Measurements from ENCODE around the gene SNX21. TPM values are rescaled to one million over a fixed set of nuclear protein-coding genes. Genes with fewer than 3 reads are reported as not detected.

SNX21 gene
- total RNA-seq, 1 donor from 2014 or later: 0.75 TPM

- H3K36me3 Mint-ChIP-seq (ENCODE audit: low read depth): peaks cover 20% of the 10 kb centered on the region
- H3K27me3 Mint-ChIP-seq (ENCODE audit: insufficient read depth): no peaks in the 10 kb centered on the region
- no peak overlapping the region for H3K27ac Mint-ChIP-seq
- H3K9me3 Mint-ChIP-seq: no peaks in the 10 kb centered on the region
- no peaks in the 10 kb centered on the region for H3K4me1 Mint-ChIP-seq (ENCODE audit: low read depth)
- H3K4me3 Mint-ChIP-seq: no peak overlapping the region
- no peak for DNase-seq (ENCODE audit: low spot score)
- intact Hi-C loops (cut with micrococcal nuclease): no loop called here
These were observed 9.9 kb downstream of the SNX21 start for GRCh38 chr20:45843506-45843905.

GRCh38 chr20:45845452-45845851, 11.9 kb downstream of the SNX21 start:
- intact Hi-C loops (cut with micrococcal nuclease): no loop called here

GRCh38 chr20:45848421-45848820, 14.8 kb downstream of the SNX21 start:
- no peaks in the 10 kb centered on the region for H3K27me3 Mint-ChIP-seq (ENCODE audit: insufficient read depth)
- H3K4me3 Mint-ChIP-seq: no peak overlapping the region
- no peak for DNase-seq (ENCODE audit: low spot score)
- no peaks in the 10 kb centered on the region for H3K9me3 Mint-ChIP-seq
- intact Hi-C loops (cut with micrococcal nuclease): no loop called here
- peaks cover 30% of the 10 kb centered on the region for H3K36me3 Mint-ChIP-seq (ENCODE audit: low read depth)
- H3K27ac Mint-ChIP-seq: no peak overlapping the region
- H3K4me1 Mint-ChIP-seq (ENCODE audit: low read depth): no peaks in the 10 kb centered on the region

More at GRCh38 chr20:45845452-45845851, 11.9 kb downstream of the SNX21 start:
- no peak for DNase-seq (ENCODE audit: low spot score)
- Mint-ChIP-seq H3K4me3 (no peak overlapping the region), H3K27ac (no peak overlapping the region), H3K4me1 (ENCODE audit: low read depth) (no peaks in the 10 kb centered on the region), H3K9me3 (no peaks in the 10 kb centered on the region), H3K36me3 (ENCODE audit: low read depth) (peaks cover 27% of the 10 kb centered on the region), H3K27me3 (ENCODE audit: insufficient read depth) (no peaks in the 10 kb centered on the region)

GRCh38 chr20:45848969-45849582, 15.5 kb downstream of the SNX21 start:
- Mint-ChIP-seq H3K9me3 (no peaks in the 10 kb centered on the region), H3K27me3 (ENCODE audit: insufficient read depth) (no peaks in the 10 kb centered on the region), H3K36me3 (ENCODE audit: low read depth) (peaks cover 29% of the 10 kb centered on the region), H3K4me1 (ENCODE audit: low read depth) (no peaks in the 10 kb centered on the region), H3K4me3 (no peak overlapping the region), H3K27ac (no peak overlapping the region)
- intact Hi-C loops (cut with micrococcal nuclease): no loop called here
- DNase-seq (ENCODE audit: low spot score): no peak

GRCh38 chr20:45850238-45850637, 16.6 kb downstream of the SNX21 start:
- no peaks in the 10 kb centered on the region for H3K27me3 Mint-ChIP-seq (ENCODE audit: insufficient read depth)
- H3K9me3 Mint-ChIP-seq: no peaks in the 10 kb centered on the region
- intact Hi-C loops (cut with micrococcal nuclease): no loop called here
- H3K36me3 Mint-ChIP-seq (ENCODE audit: low read depth): peaks cover 27% of the 10 kb centered on the region
- H3K4me3 Mint-ChIP-seq: no peak overlapping the region
- DNase-seq (ENCODE audit: low spot score): no peak
- H3K4me1 Mint-ChIP-seq (ENCODE audit: low read depth): no peaks in the 10 kb centered on the region
- H3K27ac Mint-ChIP-seq: no peak overlapping the region

GRCh38 chr20:45850926-45851325, 17.3 kb downstream of the SNX21 start:
- DNase-seq (ENCODE audit: low spot score): no peak
- Mint-ChIP-seq H3K9me3 (no peaks in the 10 kb centered on the region), H3K36me3 (ENCODE audit: low read depth) (peaks cover 27% of the 10 kb centered on the region), H3K27ac (no peak overlapping the region), H3K27me3 (ENCODE audit: insufficient read depth) (no peaks in the 10 kb centered on the region), H3K4me1 (ENCODE audit: low read depth) (peaks cover 2% of the 10 kb centered on the region), H3K4me3 (no peak overlapping the region)
- intact Hi-C loops (cut with micrococcal nuclease): no loop called here

GRCh38 chr20:45851501-45851900, 17.9 kb downstream of the SNX21 start:
- intact Hi-C loops (cut with micrococcal nuclease): no loop called here
- no peak for DNase-seq (ENCODE audit: low spot score)
- H3K27ac Mint-ChIP-seq: no peak overlapping the region
- peaks cover 8% of the 10 kb centered on the region for H3K4me1 Mint-ChIP-seq (ENCODE audit: low read depth)
- H3K9me3 Mint-ChIP-seq: no peaks in the 10 kb centered on the region
- H3K27me3 Mint-ChIP-seq (ENCODE audit: insufficient read depth): no peaks in the 10 kb centered on the region
- H3K36me3 Mint-ChIP-seq (ENCODE audit: low read depth): peaks cover 23% of the 10 kb centered on the region
- H3K4me3 Mint-ChIP-seq: no peak overlapping the region

- H3K4me1 Mint-ChIP-seq (ENCODE audit: low read depth): peaks cover 11% of the 10 kb centered on the region
- intact Hi-C loops (cut with micrococcal nuclease): no loop called here
- H3K36me3 Mint-ChIP-seq (ENCODE audit: low read depth): peaks cover 24% of the 10 kb centered on the region
- H3K4me3 Mint-ChIP-seq: no peak overlapping the region
- no peak for DNase-seq (ENCODE audit: low spot score)
- H3K27ac Mint-ChIP-seq: no peak overlapping the region
- H3K27me3 Mint-ChIP-seq (ENCODE audit: insufficient read depth): no peaks in the 10 kb centered on the region
- no peaks in the 10 kb centered on the region for H3K9me3 Mint-ChIP-seq
These were observed 18.7 kb downstream of the SNX21 start for GRCh38 chr20:45852326-45852725.

GRCh38 chr20:45853484-45853883, 19.9 kb downstream of the SNX21 start:
- peaks cover 27% of the 10 kb centered on the region for H3K36me3 Mint-ChIP-seq (ENCODE audit: low read depth)
- intact Hi-C loops (cut with micrococcal nuclease): no loop called here

GRCh38 chr20:45857114-45857881, 23.7 kb downstream of the SNX21 start, which contains the start of the genes ACOT8 and ZSWIM3:
ACOT8 (minus strand) TSS chr20:45857392; CDS start chr20:45857315, 77 bp downstream.
ZSWIM3 (plus strand) TSS chr20:45857614; CDS start chr20:45857826, 212 bp downstream.
- H3K27me3 Mint-ChIP-seq (ENCODE audit: insufficient read depth): no peaks in the 10 kb centered on the region
- peaks cover 33% of the 10 kb centered on the region for H3K4me1 Mint-ChIP-seq (ENCODE audit: low read depth)
- peak; percentile 95 for DNase-seq (ENCODE audit: low spot score)
- H3K36me3 Mint-ChIP-seq (ENCODE audit: low read depth): peaks cover 21% of the 10 kb centered on the region
- intact Hi-C loops (cut with micrococcal nuclease): loop anchor here (1.0 to 5.0 kb wide), 10 partner anchors 23 to 495 kb away; partner anchors contain the start of genes CTSA, DNTTIP1, NEURL2 and PIGT
- H3K27ac Mint-ChIP-seq: peak within 1 kb of the TSS; percentile 98
- H3K4me3 Mint-ChIP-seq: peak within 1 kb of the TSS; percentile 97
- H3K9me3 Mint-ChIP-seq: no peaks in the 10 kb centered on the region

More at GRCh38 chr20:45853484-45853883, 19.9 kb downstream of the SNX21 start:
- no peak for DNase-seq (ENCODE audit: low spot score)
- Mint-ChIP-seq H3K4me1 (ENCODE audit: low read depth) (peaks cover 23% of the 10 kb centered on the region), H3K27me3 (ENCODE audit: insufficient read depth) (no peaks in the 10 kb centered on the region), H3K9me3 (no peaks in the 10 kb centered on the region), H3K27ac (no peak overlapping the region), H3K4me3 (no peak overlapping the region)

GRCh38 chr20:45857882-45858216, 24.2 kb downstream of the SNX21 start:
- intact Hi-C loops (cut with micrococcal nuclease): loop anchor here (1.0 to 5.0 kb wide), 10 partner anchors 23 to 496 kb away; partner anchors contain the start of genes CTSA, DNTTIP1, NEURL2 and PIGT
- Mint-ChIP-seq H3K9me3 (no peaks in the 10 kb centered on the region), H3K4me3 (peak overlapping the region; percentile 97), H3K27ac (peak overlapping the region; percentile 98), H3K27me3 (ENCODE audit: insufficient read depth) (no peaks in the 10 kb centered on the region), H3K36me3 (ENCODE audit: low read depth) (peaks cover 19% of the 10 kb centered on the region), H3K4me1 (ENCODE audit: low read depth) (peaks cover 33% of the 10 kb centered on the region)
- DNase-seq (ENCODE audit: low spot score): no peak

GRCh38 chr20:45859916-45860315, 26.3 kb downstream of the SNX21 start:
- Mint-ChIP-seq H3K4me3 (no peak overlapping the region), H3K36me3 (ENCODE audit: low read depth) (peaks cover 15% of the 10 kb centered on the region), H3K9me3 (no peaks in the 10 kb centered on the region), H3K27ac (no peak overlapping the region), H3K4me1 (ENCODE audit: low read depth) (peaks cover 33% of the 10 kb centered on the region), H3K27me3 (ENCODE audit: insufficient read depth) (no peaks in the 10 kb centered on the region)
- DNase-seq (ENCODE audit: low spot score): no peak
- intact Hi-C loops (cut with micrococcal nuclease): loop anchor here (5.0 kb wide), 1 partner anchor 498 kb away; the partner anchor contains the start of gene SYS1

- no peaks in the 10 kb centered on the region for H3K9me3 Mint-ChIP-seq
- H3K4me1 Mint-ChIP-seq (ENCODE audit: low read depth): peaks cover 33% of the 10 kb centered on the region
- H3K27me3 Mint-ChIP-seq (ENCODE audit: insufficient read depth): no peaks in the 10 kb centered on the region
- no peak overlapping the region for H3K27ac Mint-ChIP-seq
- H3K36me3 Mint-ChIP-seq (ENCODE audit: low read depth): peaks cover 13% of the 10 kb centered on the region
- intact Hi-C loops (cut with micrococcal nuclease): no loop called here
- no peak overlapping the region for H3K4me3 Mint-ChIP-seq
- no peak for DNase-seq (ENCODE audit: low spot score)
These were observed 27.1 kb downstream of the SNX21 start for GRCh38 chr20:45860560-45861220.

Data from activated T-helper 1 cell treated with anti-CD3 and anti-CD28 coated beads, Interleukin-12 subunit alpha, Interleukin-12 subunit beta, Interleukin-2, Interleukin-4 antibody, amounts not matched to agents 30 ng/mL and 10 ng/mL and 1 ng/mL, durations not matched to agents 14 hours and 24 hours and 36 hours (primary cell).